Psoas muscle (tissue), 8 donors: ENCODE measurements around the gene CUEDC1. TPM values are rescaled to one million over a fixed set of nuclear protein-coding genes. Genes with fewer than 3 reads are reported as not detected.

Experiments
- ATAC-seq, 4 donors: fragments of 200-7000 bp; cut with Tn5 transposase; one replicate each; pipeline ENCODE4 v1.9.1; 2020; ENCODE audit warnings: moderate library complexity in 3 of 4, mild to moderate bottlenecking in 2 of 4
- DNase-seq, 2 donors: peaks; one replicate each; pipeline ENCODE4 v3.0.0-alpha.2; 2020
- H3K27ac ChIP-seq: fragments of 200-600 bp; one replicate; pipeline ENCODE4 v1.8.0; 2022
- H3K27me3 ChIP-seq, 3 donors: fragments of 200-600 bp in 1 of 3; one replicate each; pipeline versions ENCODE4 v1.6.1 to v1.8.0; 2013 to 2022; ENCODE audit warnings: low read length in 2 of 3, mild to moderate bottlenecking in 2 of 3, moderate library complexity in 1 of 3; ENCODE audit not compliant: insufficient read depth in 3 of 3
- H3K36me3 ChIP-seq, 2 donors: fragments of 200-600 bp in 1 of 2; one replicate each; pipeline versions ENCODE4 v1.6.1 to v1.8.0; 2013 to 2022; ENCODE audit warnings: low read depth in 1 of 2, mild to moderate bottlenecking in 1 of 2, moderate library complexity in 1 of 2; ENCODE audit not compliant: insufficient read depth in 1 of 2
- H3K4me1 ChIP-seq: fragments of 200-600 bp; one replicate; pipeline ENCODE4 v1.8.0; 2022
- H3K4me3 ChIP-seq: fragments of 200-600 bp; one replicate; pipeline ENCODE4 v1.8.0; 2022; ENCODE audit warnings: mild to moderate bottlenecking
- H3K9me3 ChIP-seq: fragments of 200-600 bp; one replicate; pipeline ENCODE4 v1.8.0; 2022
- WGBS, 3 donors: extraction: QIAGEN DNeasy Blood & Tissue Kit; methylation state at CpG; one replicate each; pipeline versions ENCODE4 v1.1.6 to v1.1.7; 2013; 5-methylcytosine and 5-hydroxymethylcytosine counted together
- intact Hi-C, 2 donors: fragments of 100-400 bp; cut with DNase I; formaldehyde crosslinking; loops; one replicate each; pipeline versions ENCODE4 v1.11.0 to v1.14.2; 2022
- polyA plus RNA-seq, 3 donors: library from polyadenylated mRNA; stranded (reverse); fragments of 200-250 nt; gene quantifications; one replicate each; pipeline ENCODE4 v1.2.3, GENCODE V29; 2013
- total RNA-seq, 4 donors: library from RNA; stranded (reverse); fragmentation: NEBNext Ultra II Directional in 2 of 4; extraction: Animal tissue kit (Norgen Biotek cat#: 25700) in 2 of 4; gene quantifications; one replicate each; pipeline versions ENCODE4 v1.2.1 to v1.2.4, GENCODE V29; 2021 to 2023
- TF ChIP-seq, protein P1 (sequence below): fragments of 200-600 bp; IDR thresholded peaks from one replicate; pipeline ENCODE4 v1.8.0; 2022; ENCODE audit warnings: antibody characterized with exemption
- donor health status: healthy with polysubstance abuse.
- donor health status: DM: no; HTN: no; CAD: no; lungs with moderate emphysema.
- donor health status: Bipolar disorder and iron deficiency.
- donor health status: healthy.
- donor health status: DM: yes; HTN: yes; CAD: no.
- donor health status: DM: no; HTN: no; CAD: no.
- donor health status: DM: no; HTN: no; CAD: no.
- donor health status: DM: yes; HTN: yes; CAD: no.

The CUEDC1 gene
- total and polyA plus RNA-seq, 7 donors, result 28.0 to 67.2 (median 46.4) TPM

DNA sequence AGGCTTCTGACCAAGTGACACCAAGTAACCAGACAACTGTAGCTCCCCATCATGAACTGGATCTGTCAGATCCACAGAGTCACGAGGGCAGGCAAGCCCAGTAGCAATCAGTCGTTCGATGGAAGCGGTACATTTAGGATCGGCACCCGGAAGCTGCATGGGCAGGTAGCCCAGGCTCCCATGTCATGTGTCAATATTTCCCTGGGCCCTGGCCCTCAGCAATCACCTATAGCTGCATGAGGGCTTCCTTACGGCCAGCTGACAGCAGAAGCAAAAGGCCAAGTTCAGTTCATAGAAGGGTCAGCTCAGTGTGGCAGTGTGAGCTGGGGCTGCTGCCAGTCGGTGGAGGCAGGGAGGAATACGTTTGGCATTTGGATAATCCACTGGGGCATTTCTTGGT is 137.1 kb downstream of the CUEDC1 start:
- Histone ChIP-seq H3K27me3 (no peaks in the 10 kb centered on the region), H3K4me3 (no peak overlapping the region), H3K9me3 (no peaks in the 10 kb centered on the region), H3K27ac (no peak overlapping the region), H3K4me1 (no peaks in the 10 kb centered on the region), H3K36me3 (no peaks in the 10 kb centered on the region)
- intact Hi-C loops, result no loop called here
- 77 to 88% (median 82%) methylated on average over 9 of the region's 9 CpGs for WGBS, 3 donors
- DNase-seq (no peak), ATAC-seq (no peak)
- TF ChIP-seq, protein P1, sequence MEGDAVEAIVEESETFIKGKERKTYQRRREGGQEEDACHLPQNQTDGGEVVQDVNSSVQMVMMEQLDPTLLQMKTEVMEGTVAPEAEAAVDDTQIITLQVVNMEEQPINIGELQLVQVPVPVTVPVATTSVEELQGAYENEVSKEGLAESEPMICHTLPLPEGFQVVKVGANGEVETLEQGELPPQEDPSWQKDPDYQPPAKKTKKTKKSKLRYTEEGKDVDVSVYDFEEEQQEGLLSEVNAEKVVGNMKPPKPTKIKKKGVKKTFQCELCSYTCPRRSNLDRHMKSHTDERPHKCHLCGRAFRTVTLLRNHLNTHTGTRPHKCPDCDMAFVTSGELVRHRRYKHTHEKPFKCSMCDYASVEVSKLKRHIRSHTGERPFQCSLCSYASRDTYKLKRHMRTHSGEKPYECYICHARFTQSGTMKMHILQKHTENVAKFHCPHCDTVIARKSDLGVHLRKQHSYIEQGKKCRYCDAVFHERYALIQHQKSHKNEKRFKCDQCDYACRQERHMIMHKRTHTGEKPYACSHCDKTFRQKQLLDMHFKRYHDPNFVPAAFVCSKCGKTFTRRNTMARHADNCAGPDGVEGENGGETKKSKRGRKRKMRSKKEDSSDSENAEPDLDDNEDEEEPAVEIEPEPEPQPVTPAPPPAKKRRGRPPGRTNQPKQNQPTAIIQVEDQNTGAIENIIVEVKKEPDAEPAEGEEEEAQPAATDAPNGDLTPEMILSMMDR, result no peak

DNA sequence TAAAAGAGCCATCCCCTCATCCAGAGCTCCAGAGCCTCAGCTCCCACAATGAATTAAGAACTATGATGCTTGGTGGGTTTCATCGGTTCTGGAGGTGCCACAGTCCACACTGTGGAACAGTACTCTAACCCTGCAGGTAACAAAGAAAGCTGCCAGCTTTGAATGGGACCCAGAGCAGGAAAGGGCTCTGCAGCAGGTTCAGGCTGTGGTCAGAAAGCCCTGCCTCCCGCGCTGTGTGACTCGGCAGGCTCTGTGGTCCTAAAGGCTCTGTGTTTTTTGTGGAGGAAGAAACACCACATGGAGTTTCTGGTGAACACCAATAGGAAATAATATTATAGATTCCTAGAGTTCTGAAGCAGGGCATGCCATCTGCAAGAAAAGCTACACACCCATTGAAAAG is 137.9 kb downstream of the CUEDC1 start:
- H3K4me3 ChIP-seq, result no peak overlapping the region
- intact Hi-C loops, result no loop called here
- ATAC-seq, result no peak
- no peaks in the 10 kb centered on the region for H3K36me3 ChIP-seq
- DNase-seq, result no peak
- no peaks in the 10 kb centered on the region for H3K4me1 ChIP-seq
- TF ChIP-seq, protein P1, result no peak
- no peak overlapping the region for H3K27ac ChIP-seq
- H3K9me3 ChIP-seq, result no peaks in the 10 kb centered on the region
- 85 to 92% (median 91%) methylated on average over 4 of the region's 4 CpGs for WGBS, 3 donors
- H3K27me3 ChIP-seq, result no peaks in the 10 kb centered on the region

DNA sequence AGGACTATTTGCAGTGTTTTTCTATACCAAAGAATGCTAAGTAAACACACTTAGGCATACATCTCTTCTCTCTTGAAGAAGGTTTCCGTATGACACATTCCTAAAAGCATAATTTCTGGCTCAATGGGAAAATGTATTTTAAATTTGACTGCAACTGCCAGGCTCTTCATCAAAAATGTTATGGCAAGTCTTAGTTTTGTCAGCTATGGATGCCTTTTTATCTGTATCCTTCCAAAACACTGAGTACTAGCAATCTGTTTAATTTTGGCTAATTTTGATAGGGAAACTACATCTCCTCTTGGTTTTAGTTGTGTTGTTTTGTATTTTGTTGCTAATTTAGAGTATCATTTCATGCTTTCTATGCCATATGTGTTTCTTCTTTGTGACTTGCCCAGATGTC is 140.8 kb downstream of the CUEDC1 start:
- ATAC-seq (no peak), DNase-seq (no peak)
- Histone ChIP-seq H3K4me1 (peaks cover 10% of the 10 kb centered on the region), H3K4me3 (no peak overlapping the region), H3K27ac (no peak overlapping the region), H3K9me3 (no peaks in the 10 kb centered on the region), H3K27me3 (no peaks in the 10 kb centered on the region), H3K36me3 (no peaks in the 10 kb centered on the region)
- 89 to 93% (median 91%) methylated on average over 1 of the region's 1 CpG for WGBS, 3 donors
- intact Hi-C loops, result no loop called here
- TF ChIP-seq, protein P1, result no peak

DNA sequence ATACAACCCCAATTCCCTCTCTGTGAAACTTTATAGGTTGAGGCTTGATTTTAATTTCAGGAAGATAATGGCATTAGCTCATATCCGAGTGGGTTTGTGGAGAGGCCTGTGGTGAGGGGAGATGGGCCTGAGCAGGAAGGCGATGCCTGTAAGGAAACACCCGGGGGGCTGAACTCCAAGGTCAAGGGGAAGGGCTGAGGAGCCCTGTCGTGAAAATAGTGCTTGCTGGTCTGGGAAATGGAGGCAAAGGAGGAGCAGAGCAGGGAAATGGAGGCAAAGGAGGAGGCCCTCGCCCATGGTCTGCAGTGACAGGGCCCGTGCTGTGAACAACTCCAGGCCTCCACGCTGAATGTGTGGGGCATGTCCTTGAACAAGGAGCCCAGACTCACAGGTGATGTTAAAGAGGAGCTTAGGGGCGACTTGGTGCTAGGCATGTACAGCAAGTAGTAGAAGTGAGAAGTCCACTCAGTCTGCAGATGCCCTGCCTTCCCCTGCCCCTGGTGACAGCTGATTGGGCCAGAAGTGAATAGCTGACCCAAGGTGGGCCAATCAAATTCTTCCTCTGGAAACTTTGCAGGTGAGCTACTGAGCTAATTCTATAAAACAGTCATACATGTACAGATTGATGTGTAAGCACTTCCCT is 143.5 kb downstream of the CUEDC1 start:
- no peak overlapping the region for H3K27ac ChIP-seq
- no peaks in the 10 kb centered on the region for H3K27me3 ChIP-seq
- H3K9me3 ChIP-seq, result no peaks in the 10 kb centered on the region
- no peak overlapping the region for H3K4me3 ChIP-seq
- WGBS, 3 donors, result 60 to 63% (median 62%) methylated on average over 8 of the region's 8 CpGs
- intact Hi-C loops, result no loop called here
- DNase-seq (no peak), ATAC-seq (peak in 1 of 4 donors; percentile 15)
- H3K36me3 ChIP-seq, result no peaks in the 10 kb centered on the region
- H3K4me1 ChIP-seq, result peaks cover 10% of the 10 kb centered on the region
- TF ChIP-seq, protein P1, result no peak

Other genes starting within 250 kb of the CUEDC1 start
- not detected for gene CCDC182, start 210.1 kb downstream of the CUEDC1 start, total RNA-seq
- not detected for gene CCDC182, start 210.1 kb downstream of the CUEDC1 start, polyA plus RNA-seq
- 10 to 100 TPM; 27.2 to 58.0 (median 40.4) TPM for gene MRPS23, start 105.4 kb downstream of the CUEDC1 start, total RNA-seq
- 10 to 100 TPM; 49.2 to 91.1 (median 76.2) TPM for gene MRPS23, start 105.4 kb downstream of the CUEDC1 start, polyA plus RNA-seq
- 10 to 100 TPM; 45.7 to 92.5 (median 70.7) TPM for gene VEZF1, start 32.8 kb upstream of the CUEDC1 start, total RNA-seq
- 10 to 100 TPM; 30.6 to 50.5 (median 36.6) TPM for gene VEZF1, start 32.8 kb upstream of the CUEDC1 start, polyA plus RNA-seq
- 100 to 1,000 TPM in 2 of 4 donors, 10 to 100 TPM in 2; 71.2 to 141 (median 100) TPM for gene SRSF1, start 51.8 kb upstream of the CUEDC1 start, total RNA-seq
- 100 to 1,000 TPM in 1 of 3 donors, 10 to 100 TPM in 2; 61.2 to 128 (median 93.7) TPM for gene SRSF1, start 51.8 kb upstream of the CUEDC1 start, polyA plus RNA-seq
- gene DYNLL2, start 128.0 kb upstream of the CUEDC1 start, total RNA-seq, result 10 to 100 TPM; 45.5 to 51.1 (median 47.2) TPM
- 10 to 100 TPM; 28.9 to 84.3 (median 44.0) TPM for gene DYNLL2, start 128.0 kb upstream of the CUEDC1 start, polyA plus RNA-seq
- gene OR4D1, start 193.0 kb upstream of the CUEDC1 start, total RNA-seq, result not detected
- under 1 TPM in 2 of 3 donors, not detected in 1; 0.03 TPM for gene OR4D1, start 193.0 kb upstream of the CUEDC1 start, polyA plus RNA-seq
- not detected for gene OR4D2, start 211.6 kb upstream of the CUEDC1 start, total RNA-seq
- not detected for gene OR4D2, start 211.6 kb upstream of the CUEDC1 start, polyA plus RNA-seq
- gene EPX, start 237.3 kb upstream of the CUEDC1 start, total RNA-seq, result under 1 TPM in 1 of 4 donors, not detected in 3; 0.12 TPM
- gene EPX, start 237.3 kb upstream of the CUEDC1 start, polyA plus RNA-seq, result not detected